Stimulated activated CD8-positive, alpha-beta memory T cell treated with anti-CD3 and anti-CD28 coated beads, Interleukin-4, amount 100 ng/mL, for 24 hours (primary cell): ENCODE results near the gene ADAT3.

ENCODE experiments used
- DNase-seq: peaks from one replicate; pipeline ENCODE4 v3.0.0-alpha.2; 2020; ENCODE audit warnings: low read depth

Gene ADAT3

GRCh38 chr19:1957562-1958248 is 52.5 kb downstream of the ADAT3 start:
- DNase-seq: no peak

GRCh38 chr19:1959928-1960589 is 54.9 kb downstream of the ADAT3 start:
- DNase-seq: no peak

- DNase-seq: no peak
Measured at GRCh38 chr19:1961000-1961883, 56.0 kb downstream of the ADAT3 start.

- no peak for DNase-seq
Measured at GRCh38 chr19:1962674-1963073, 57.5 kb downstream of the ADAT3 start.
